NCI-H526 (cell line): Measurements from ENCODE around the gene POLE2.

Source experiments
- DNase-seq, 2 experiments: peaks; one replicate each; lab custom pipeline; 2025; lab: John Stamatoyannopoulos, UW

POLE2 gene

GRCh38 chr14:49619273-49619672, 68.7 kb downstream of the POLE2 start:
- peak in 1 of 2 experiments; percentile 6 for DNase-seq

- DNase-seq, result no peak
Measured at GRCh38 chr14:49617852-49618519, 70.0 kb downstream of the POLE2 start.

- DNase-seq, result no peak
Measured at GRCh38 chr14:49615776-49616175, 72.2 kb downstream of the POLE2 start.

GRCh38 chr14:49614196-49614595, 73.8 kb downstream of the POLE2 start:
- DNase-seq, result no peak

- no peak for DNase-seq
Measured at GRCh38 chr14:49612671-49613070, 75.3 kb downstream of the POLE2 start.

- DNase-seq, result no peak
Measured at GRCh38 chr14:49612251-49612650, 75.8 kb downstream of the POLE2 start.

- DNase-seq, result no peak
Measured at GRCh38 chr14:49607583-49607982, 80.4 kb downstream of the POLE2 start.

GRCh38 chr14:49598485-49599300, 89.3 kb downstream of the POLE2 start, which contains the start of gene LRR1:
Gene LRR1, plus strand, starts transcription at chr14:49598940. Its CDS starts 81 bp downstream, at chr14:49599021.
- peak; percentile 79 to 94 for DNase-seq

- DNase-seq, result peak in 1 of 2 experiments; percentile 44
Measured at GRCh38 chr14:49598189-49598484, 89.9 kb downstream of the POLE2 start.

GRCh38 chr14:49594347-49595091, 93.5 kb downstream of the POLE2 start:
- DNase-seq, result no peak
